Loucy (cell line): Measurements from ENCODE around the gene ATP1A4.
"Not testable (repeated sequence)": the region's sequence is repeated elsewhere in the genome, so short reads cannot be mapped to it uniquely, and the experiment has no call there.

Source experiments
- H2AFZ ChIP-seq: fragments of 200-600 bp; sonication (generic); 2 replicates; pipeline ENCODE4 v1.6.0; 2016; ENCODE audit warnings: antibody characterized with exemption, mild to moderate bottlenecking, low read length, moderate library complexity
- H3F3A ChIP-seq: fragments of 200-600 bp; 2 replicates; pipeline ENCODE4 v1.6.0; 2016; ENCODE audit warnings: antibody characterized with exemption, low read depth, mild to moderate bottlenecking
- H3K27me3 ChIP-seq: fragments of 200-600 bp; sonication (generic); 2 replicates; pipeline ENCODE4 v1.6.1; 2014; ENCODE audit warnings: low read length, mild to moderate bottlenecking; ENCODE audit not compliant: insufficient read depth, poor library complexity, severe bottlenecking
- H3K36me3 ChIP-seq: fragments of 200-600 bp; sonication (generic); 2 replicates; pipeline ENCODE4 v1.6.1; 2016; ENCODE audit warnings: low read length; ENCODE audit not compliant: insufficient read depth
- H3K4me1 ChIP-seq: fragments of 200-600 bp; sonication (generic); 2 replicates; pipeline ENCODE4 v1.5.1; 2014; ENCODE audit warnings: low read length, mild to moderate bottlenecking; ENCODE audit not compliant: insufficient read depth, poor library complexity, severe bottlenecking
- H3K4me2 ChIP-seq: fragments of 200-600 bp; sonication (generic); 2 replicates; pipeline ENCODE4 v1.6.0; 2014; ENCODE audit warnings: antibody characterized with exemption, low read length, low read depth, mild to moderate bottlenecking; ENCODE audit not compliant: poor library complexity, severe bottlenecking
- H3K4me3 ChIP-seq: fragments of 200-600 bp; sonication (generic); 2 replicates; pipeline ENCODE4 v1.5.1; 2014; ENCODE audit warnings: low read length, mild to moderate bottlenecking, mixed read lengths; ENCODE audit not compliant: poor library complexity, severe bottlenecking
- H3K79me2 ChIP-seq: fragments of 200-600 bp; sonication (generic); 2 replicates; pipeline ENCODE4 v1.6.1; 2014; ENCODE audit warnings: low read length; ENCODE audit not compliant: insufficient read depth
- H3K9ac ChIP-seq: fragments of 200-600 bp; sonication (generic); 2 replicates; pipeline ENCODE4 v1.6.0; 2014; ENCODE audit warnings: mild to moderate bottlenecking, low read depth, low read length, moderate library complexity; ENCODE audit not compliant: poor library complexity, severe bottlenecking
- H3K9me2 ChIP-seq: fragments of 200-600 bp; sonication (generic); replicated peaks from 2 replicates; pipeline ENCODE4 v1.6.1; 2016; ENCODE audit warnings: low read depth, low read length, mixed read lengths
- H3K9me3 ChIP-seq: fragments of 200-600 bp; sonication (generic); 2 replicates; pipeline ENCODE4 v1.6.1; 2014; ENCODE audit warnings: mild to moderate bottlenecking, antibody characterized with exemption, low read length, low read depth; ENCODE audit not compliant: insufficient read depth
- H4K20me1 ChIP-seq: fragments of 200-600 bp; sonication (generic); 2 replicates; pipeline ENCODE4 v1.6.0; 2014; ENCODE audit warnings: antibody characterized with exemption, low read length, mild to moderate bottlenecking; ENCODE audit not compliant: insufficient read depth, poor library complexity, severe bottlenecking
- CTCF ChIP-seq: fragments of 200-600 bp; sonication (generic); conservative IDR thresholded peaks from 2 replicates; pipeline ENCODE4 v1.5.1; 2014; ENCODE audit warnings: mild to moderate bottlenecking, antibody characterized with exemption, low read length
- EZH2phosphoT487 ChIP-seq: fragments of 200-600 bp; IDR thresholded peaks from 2 replicates; pipeline ENCODE4 v1.6.1; 2018; ENCODE audit warnings: antibody characterized with exemption, mild to moderate bottlenecking, moderate library complexity, borderline replicate concordance

The ATP1A4 gene

DNA sequence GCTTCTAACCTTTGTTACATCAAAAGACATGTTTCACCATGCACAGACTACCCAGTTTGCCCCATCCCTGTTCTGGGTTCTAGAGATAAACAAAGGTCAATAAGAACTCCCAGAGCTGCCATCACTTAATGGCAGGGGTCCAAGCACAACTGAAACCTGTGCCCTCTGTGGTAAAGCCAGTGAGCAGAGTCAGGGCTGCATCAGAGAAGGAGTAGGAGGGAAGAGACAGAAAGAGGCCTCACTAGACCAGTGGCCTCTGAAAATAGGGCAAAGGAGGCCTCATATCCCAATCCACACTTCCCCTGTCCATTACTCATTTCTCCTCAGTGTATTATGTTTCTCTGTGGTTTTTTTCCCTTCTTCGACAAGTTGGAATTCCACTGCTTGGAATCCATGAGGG is 25.7 kb upstream of the ATP1A4 start:
- Histone ChIP-seq H3K27me3 (no peaks in the 10 kb centered on the region), H3K9ac (no peak overlapping the region), H3K36me3 (no peaks in the 10 kb centered on the region), H2AFZ (no peak overlapping the region), H3K9me2 (no peaks in the 10 kb centered on the region), H3F3A (no peaks in the 10 kb centered on the region), H3K79me2 (no peaks in the 10 kb centered on the region), H3K4me2 (no peak overlapping the region), H4K20me1 (no peaks in the 10 kb centered on the region), H3K4me3 (no peak overlapping the region), H3K9me3 (no peaks in the 10 kb centered on the region), H3K4me1 (no peaks in the 10 kb centered on the region)
- TF ChIP-seq CTCF (no peak), EZH2phosphoT487 (no peak)

DNA sequence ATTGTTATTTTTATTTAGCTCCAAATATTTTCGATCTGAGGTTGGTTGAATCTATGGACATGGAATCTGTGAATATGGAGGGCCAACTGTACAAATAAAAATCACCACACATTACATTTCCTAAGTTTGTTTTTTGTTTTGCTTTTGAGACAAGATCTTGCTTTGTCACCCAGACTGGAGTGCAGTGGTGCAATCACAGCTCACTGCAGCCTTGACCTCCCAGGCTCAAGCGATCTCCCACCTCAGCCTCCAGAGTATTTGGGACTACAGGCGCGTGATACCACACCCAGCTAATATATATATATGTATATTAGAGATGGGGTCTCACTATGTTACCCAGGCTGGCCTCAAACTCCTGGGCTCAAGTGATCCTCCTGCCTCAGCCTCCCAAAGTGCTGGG is 25.1 kb upstream of the ATP1A4 start:
- H3K9ac ChIP-seq, H3K4me2 ChIP-seq, H3K9me3 ChIP-seq, H3K9me2 ChIP-seq, H3K27me3 ChIP-seq, H3K36me3 ChIP-seq, H3K4me1 ChIP-seq, H2AFZ ChIP-seq, H4K20me1 ChIP-seq, H3F3A ChIP-seq, H3K4me3 ChIP-seq, H3K79me2 ChIP-seq: not testable (repeated sequence)

DNA sequence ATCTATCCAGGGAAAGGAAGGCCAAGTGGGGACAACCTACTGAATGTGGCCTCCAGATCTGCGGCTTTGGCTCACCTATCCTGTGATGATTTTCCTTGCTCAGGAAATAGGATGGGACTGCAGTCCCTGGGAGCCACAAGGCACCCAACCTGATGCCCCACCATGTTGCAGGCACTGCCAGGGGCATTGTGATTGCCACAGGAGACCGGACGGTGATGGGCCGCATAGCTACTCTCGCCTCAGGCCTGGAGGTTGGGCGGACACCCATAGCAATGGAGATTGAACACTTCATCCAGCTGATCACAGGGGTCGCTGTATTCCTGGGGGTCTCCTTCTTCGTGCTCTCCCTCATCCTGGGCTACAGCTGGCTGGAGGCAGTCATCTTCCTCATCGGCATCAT is 24.0 kb upstream of the ATP1A4 start:
- Histone ChIP-seq H3K4me3 (no peak overlapping the region), H3K36me3 (no peaks in the 10 kb centered on the region), H3K27me3 (no peaks in the 10 kb centered on the region)

More for the DNA sequence above, 24.0 kb upstream of the ATP1A4 start:
- TF ChIP-seq EZH2phosphoT487 (no peak), CTCF (no peak)
- H3K9me3 ChIP-seq: no peaks in the 10 kb centered on the region
- H3K79me2 ChIP-seq: no peaks in the 10 kb centered on the region
- no peaks in the 10 kb centered on the region for H3F3A ChIP-seq
- H3K4me1 ChIP-seq: no peaks in the 10 kb centered on the region
- no peaks in the 10 kb centered on the region for H4K20me1 ChIP-seq
- no peak overlapping the region for H3K4me2 ChIP-seq
- no peak overlapping the region for H3K9ac ChIP-seq
- H3K9me2 ChIP-seq: no peaks in the 10 kb centered on the region
- no peak overlapping the region for H2AFZ ChIP-seq
